GM12875 (cell line): Measurements from ENCODE around the gene LSS.
"Not testable (repeated sequence)": the region's sequence is repeated elsewhere in the genome, so short reads cannot be mapped to it uniquely, and the experiment has no call there.

Experiments used
- H3K4me3 ChIP-seq: one replicate; pipeline ENCODE4 v1.5.1; 2011; ENCODE audit warnings: low read depth, low read length, control low read depth
- TF ChIP-seq, protein P1 (sequence below): IDR thresholded peaks from 2 replicates; pipeline ENCODE4 v1.5.1; 2011; ENCODE audit warnings: low read depth, mild to moderate bottlenecking, control low read depth, inconsistent platforms, low read length, moderate library complexity, borderline replicate concordance; ENCODE audit not compliant: insufficient read depth

LSS gene

GRCh38 chr21:46246345-46246744, 17.8 kb upstream of the LSS start:
- TF ChIP-seq, protein P1, sequence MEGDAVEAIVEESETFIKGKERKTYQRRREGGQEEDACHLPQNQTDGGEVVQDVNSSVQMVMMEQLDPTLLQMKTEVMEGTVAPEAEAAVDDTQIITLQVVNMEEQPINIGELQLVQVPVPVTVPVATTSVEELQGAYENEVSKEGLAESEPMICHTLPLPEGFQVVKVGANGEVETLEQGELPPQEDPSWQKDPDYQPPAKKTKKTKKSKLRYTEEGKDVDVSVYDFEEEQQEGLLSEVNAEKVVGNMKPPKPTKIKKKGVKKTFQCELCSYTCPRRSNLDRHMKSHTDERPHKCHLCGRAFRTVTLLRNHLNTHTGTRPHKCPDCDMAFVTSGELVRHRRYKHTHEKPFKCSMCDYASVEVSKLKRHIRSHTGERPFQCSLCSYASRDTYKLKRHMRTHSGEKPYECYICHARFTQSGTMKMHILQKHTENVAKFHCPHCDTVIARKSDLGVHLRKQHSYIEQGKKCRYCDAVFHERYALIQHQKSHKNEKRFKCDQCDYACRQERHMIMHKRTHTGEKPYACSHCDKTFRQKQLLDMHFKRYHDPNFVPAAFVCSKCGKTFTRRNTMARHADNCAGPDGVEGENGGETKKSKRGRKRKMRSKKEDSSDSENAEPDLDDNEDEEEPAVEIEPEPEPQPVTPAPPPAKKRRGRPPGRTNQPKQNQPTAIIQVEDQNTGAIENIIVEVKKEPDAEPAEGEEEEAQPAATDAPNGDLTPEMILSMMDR, result no peak
- H3K4me3 ChIP-seq, result no peak overlapping the region

GRCh38 chr21:46245213-46245915, 16.8 kb upstream of the LSS start:
- H3K4me3 ChIP-seq, result no peak overlapping the region

GRCh38 chr21:46244602-46245001, 16.0 kb upstream of the LSS start:
- TF ChIP-seq, protein P1, result no peak
- no peak overlapping the region for H3K4me3 ChIP-seq

More at GRCh38 chr21:46245213-46245915, 16.8 kb upstream of the LSS start:
- TF ChIP-seq, protein P1, result no peak

GRCh38 chr21:46243960-46244361, 15.4 kb upstream of the LSS start:
- H3K4me3 ChIP-seq, result no peak overlapping the region
- TF ChIP-seq, protein P1, result no peak

GRCh38 chr21:46243325-46243724, 14.8 kb upstream of the LSS start:
- H3K4me3 ChIP-seq, result no peak overlapping the region
- TF ChIP-seq, protein P1, result no peak

GRCh38 chr21:46241577-46241976, 13.0 kb upstream of the LSS start:
- H3K4me3 ChIP-seq, result not testable (repeated sequence)

GRCh38 chr21:46239817-46240325, 11.3 kb upstream of the LSS start:
- TF ChIP-seq, protein P1, result no peak
- no peak overlapping the region for H3K4me3 ChIP-seq

- TF ChIP-seq, protein P1, result no peak
- H3K4me3 ChIP-seq, result no peak overlapping the region
Measured at GRCh38 chr21:46237474-46237873, 8.9 kb upstream of the LSS start.
